GM23248 (cell line): ENCODE data around the gene RAB8B. TPM values are rescaled to one million over a fixed set of nuclear protein-coding genes. Genes with fewer than 3 reads are reported as not detected.

Source experiments
- DNase-seq: peaks from one replicate; pipeline ENCODE4 v3.0.0-alpha.2; 2015
- H2AFZ ChIP-seq: fragments of 200-600 bp; sonication (generic); 2 replicates; pipeline ENCODE4 v1.6.1; 2016; ENCODE audit warnings: antibody characterized with exemption
- H3F3A ChIP-seq: fragments of 200-600 bp; sonication (generic); 2 replicates; pipeline ENCODE4 v1.6.1; 2016; ENCODE audit warnings: mild to moderate bottlenecking, antibody characterized with exemption, mixed run types; ENCODE audit not compliant: insufficient read depth
- H3K27ac ChIP-seq: fragments of 200-600 bp; sonication (generic); 2 replicates; pipeline ENCODE4 v1.5.1; 2016; ENCODE audit warnings: mild to moderate bottlenecking
- H3K27me3 ChIP-seq: fragments of 200-600 bp; sonication (generic); replicated peaks from 2 replicates; pipeline ENCODE4 v1.6.1; 2016; ENCODE audit warnings: mild to moderate bottlenecking; ENCODE audit not compliant: insufficient read depth
- H3K36me3 ChIP-seq: fragments of 200-600 bp; sonication (generic); 2 replicates; pipeline ENCODE4 v1.6.1; 2016; ENCODE audit warnings: low read depth, mild to moderate bottlenecking
- H3K4me1 ChIP-seq: fragments of 200-600 bp; sonication (generic); 2 replicates; pipeline ENCODE4 v1.6.1; 2016; ENCODE audit warnings: mild to moderate bottlenecking; ENCODE audit not compliant: insufficient read depth
- H3K4me2 ChIP-seq: fragments of 200-600 bp; sonication (generic); one replicate; pipeline ENCODE4 v1.6.1; 2016; ENCODE audit warnings: mild to moderate bottlenecking; ENCODE audit not compliant: unreplicated experiment
- H3K4me3 ChIP-seq: fragments of 200-600 bp; sonication (generic); 2 replicates; pipeline ENCODE4 v1.5.1; 2016; ENCODE audit warnings: mild to moderate bottlenecking
- H3K79me2 ChIP-seq: fragments of 200-600 bp; sonication (generic); 2 replicates; pipeline ENCODE4 v1.6.1; 2016; ENCODE audit warnings: mild to moderate bottlenecking; ENCODE audit not compliant: insufficient read depth
- H3K9ac ChIP-seq: fragments of 200-600 bp; sonication (generic); 2 replicates; pipeline ENCODE4 v1.6.1; 2016; ENCODE audit warnings: mild to moderate bottlenecking
- H3K9me2 ChIP-seq: fragments of 200-600 bp; sonication (generic); 2 replicates; pipeline ENCODE4 v1.6.1; 2016; ENCODE audit warnings: mixed run types, mild to moderate bottlenecking, moderate library complexity; ENCODE audit not compliant: insufficient read depth
- H3K9me3 ChIP-seq: fragments of 200-600 bp; sonication (generic); one replicate; pipeline ENCODE4 v1.6.1; 2017; ENCODE audit warnings: low read depth
- H4K20me1 ChIP-seq: fragments of 200-600 bp; sonication (generic); 2 replicates; pipeline ENCODE4 v1.6.0; 2016; ENCODE audit not compliant: insufficient read depth
- EZH2 ChIP-seq: fragments of 200-600 bp; sonication (generic); IDR thresholded peaks from 2 replicates; pipeline ENCODE4 v1.6.1; 2018; ENCODE audit warnings: antibody characterized with exemption, mild to moderate bottlenecking; ENCODE audit not compliant: insufficient read depth, poor library complexity, severe bottlenecking
- EZH2phosphoT487 ChIP-seq: fragments of 200-600 bp; sonication (generic); IDR thresholded peaks from 2 replicates; pipeline ENCODE4 v1.6.1; 2018; ENCODE audit warnings: antibody characterized with exemption, moderate library complexity, mild to moderate bottlenecking, low read depth; ENCODE audit not compliant: insufficient read depth
- WGBS, 2 experiments: methylation state at CpG; one replicate each; pipeline ENCODE4 v1.1.6; 2015 to 2017; ENCODE audit warnings: low lambda C conversion rate in 2 of 2, low coverage in 1 of 2; ENCODE audit errors: missing lambda C conversion rate in 2 of 2; 5-methylcytosine and 5-hydroxymethylcytosine counted together
- in situ Hi-C: fragments of 300-500 bp; cut with MboI; formaldehyde crosslinking; loops from 2 replicates; pipeline ENCODE4 v1.15.0; 2020
- polyA plus RNA-seq: library from polyadenylated mRNA; unstranded; fragments of >200 nt; fragmentation: Nextera tagmentation; extraction: Ambion mirVana; gene quantifications from 2 replicates; pipeline ENCODE4 v1.2.1, GENCODE V29; 2016
- total RNA-seq: library from RNA; depleted of rRNA; stranded (reverse); fragments of >200 nt; shearing (Covaris generic); gene quantifications from 2 replicates; pipeline ENCODE4 v1.2.3, GENCODE V29; 2014

The RAB8B gene
- total and polyA plus RNA-seq, 2 experiments from 2014 or later = 43.6 to 54.3 TPM

GRCh38 chr15:63225381-63225780 lies 36.0 kb downstream of the RAB8B start:
- Histone ChIP-seq H4K20me1 (no peaks in the 10 kb centered on the region), H3K9ac (no peak overlapping the region), H3K9me2 (no peaks in the 10 kb centered on the region), H3K4me3 (no peak overlapping the region), H3K9me3 (no peaks in the 10 kb centered on the region), H2AFZ (no peak overlapping the region), H3K27me3 (no peaks in the 10 kb centered on the region), H3K4me1 (peaks cover 15% of the 10 kb centered on the region), H3K36me3 (0 out of 2 replicates have a peak, but pooled peaks cover 5% of the 10 kb centered on the region), H3F3A (no peaks in the 10 kb centered on the region), H3K79me2 (peaks cover 96% of the 10 kb centered on the region), H3K27ac (no peak overlapping the region), H3K4me2 (no peak overlapping the region)
- WGBS, 2 experiments = 97 to 99% methylated on average over 3 of the region's 3 CpGs
- no peak for TF ChIP-seq EZH2
- DNase-seq = no peak
- in situ Hi-C loops = no loop called here

- 0 out of 2 replicates have a peak, but pooled peaks cover 5% of the 10 kb centered on the region for H3K36me3 ChIP-seq
- no peaks in the 10 kb centered on the region; the same call in 1 of the 2 replicates for H3F3A ChIP-seq
- peaks cover 7% of the 10 kb centered on the region for H3K4me1 ChIP-seq
- H3K79me2 ChIP-seq = peaks cover 96% of the 10 kb centered on the region
- no peak overlapping the region for H3K4me2 ChIP-seq
- H2AFZ ChIP-seq = no peak overlapping the region
- H3K27ac ChIP-seq = no peak overlapping the region
- no peaks in the 10 kb centered on the region for H3K9me3 ChIP-seq
- H3K9me2 ChIP-seq = no peaks in the 10 kb centered on the region
- H3K27me3 ChIP-seq = no peaks in the 10 kb centered on the region
- TF ChIP-seq EZH2phosphoT487 (no peak), EZH2 (no peak)
- no peak overlapping the region for H3K4me3 ChIP-seq
- no peak for DNase-seq
- WGBS, 2 experiments = 95 to 97% methylated on average over 6 of the region's 6 CpGs
- H4K20me1 ChIP-seq = no peaks in the 10 kb centered on the region
- in situ Hi-C loops = no loop called here
- H3K9ac ChIP-seq = no peak overlapping the region
Measured at GRCh38 chr15:63226155-63226883, 36.9 kb downstream of the RAB8B start.

- H3K9me2 ChIP-seq = no peaks in the 10 kb centered on the region
- no peak overlapping the region for H2AFZ ChIP-seq
- H3K79me2 ChIP-seq = peaks cover 96% of the 10 kb centered on the region
- H4K20me1 ChIP-seq = no peaks in the 10 kb centered on the region
- no peaks in the 10 kb centered on the region for H3K9me3 ChIP-seq
- peaks cover 7% of the 10 kb centered on the region for H3K4me1 ChIP-seq
- H3K27ac ChIP-seq = no peak overlapping the region
- H3K36me3 ChIP-seq = 0 out of 2 replicates have a peak, but pooled peaks cover 5% of the 10 kb centered on the region
- H3F3A ChIP-seq = peaks cover 7% of the 10 kb centered on the region
- no peaks in the 10 kb centered on the region for H3K27me3 ChIP-seq
- 96 to 98% methylated on average over 3 of the region's 3 CpGs for WGBS, 2 experiments
- no peak for TF ChIP-seq EZH2phosphoT487
- TF ChIP-seq EZH2 = no peak
- in situ Hi-C loops = no loop called here
- DNase-seq = no peak
- H3K4me3 ChIP-seq = no peak overlapping the region
- H3K9ac ChIP-seq = no peak overlapping the region
- H3K4me2 ChIP-seq = no peak overlapping the region
Measured at GRCh38 chr15:63226966-63227401, 37.6 kb downstream of the RAB8B start.

- no peak overlapping the region for H2AFZ ChIP-seq
- DNase-seq = no peak
- H3F3A ChIP-seq = peaks cover 13% of the 10 kb centered on the region
- 0 out of 2 replicates have a peak, but pooled peaks cover 5% of the 10 kb centered on the region for H3K36me3 ChIP-seq
- 97 to 100% methylated on average over 2 of the region's 2 CpGs for WGBS, 2 experiments
- no peak overlapping the region for H3K4me2 ChIP-seq
- no peak overlapping the region for H3K27ac ChIP-seq
- in situ Hi-C loops = no loop called here
- no peak overlapping the region for H3K4me3 ChIP-seq
- no peaks in the 10 kb centered on the region for H3K9me2 ChIP-seq
- peaks cover 13% of the 10 kb centered on the region for H3K4me1 ChIP-seq
- no peaks in the 10 kb centered on the region for H3K27me3 ChIP-seq
- no peaks in the 10 kb centered on the region for H4K20me1 ChIP-seq
- no peak for TF ChIP-seq EZH2phosphoT487
- no peak for TF ChIP-seq EZH2
- no peak overlapping the region for H3K9ac ChIP-seq
- peaks cover 96% of the 10 kb centered on the region for H3K79me2 ChIP-seq
- H3K9me3 ChIP-seq = no peaks in the 10 kb centered on the region
Measured at GRCh38 chr15:63227689-63228088, 38.3 kb downstream of the RAB8B start.
